GM12878 (cell line): ENCODE results near the gene LRBA.

Source experiments
- HDAC2 ChIP-seq: fragments of 200-600 bp; sonication (generic); IDR thresholded peaks from 2 replicates; pipeline ENCODE4 v1.6.1; 2017
- POLR2A ChIP-seq: IDR thresholded peaks from 2 replicates; pipeline ENCODE4 v1.6.1; 2011; ENCODE audit warnings: low read depth, mild to moderate bottlenecking, low read length
- RAD21 ChIP-seq: IDR thresholded peaks from 2 replicates; pipeline ENCODE4 v1.6.1; 2011; ENCODE audit warnings: mild to moderate bottlenecking, low read depth, low read length, moderate library complexity; ENCODE audit not compliant: insufficient read depth
- RCOR1 ChIP-seq: conservative IDR thresholded peaks from 2 replicates; pipeline ENCODE4 v1.6.1; 2012; ENCODE audit warnings: low read depth, low read length, improper control_type of control experiment
- TF ChIP-seq, protein P1 (sequence below), 3 experiments: IDR thresholded peaks in 2 of 3; conservative IDR thresholded peaks in 1 of 3; 2 replicates each; pipeline ENCODE4 v1.5.1; 2011; ENCODE audit warnings: low read depth in 3 of 3, low read length in 3 of 3, mild to moderate bottlenecking in 3 of 3, control low read depth in 2 of 3, moderate library complexity in 2 of 3, inconsistent platforms in 1 of 3, mixed read lengths in 1 of 3; ENCODE audit not compliant: control insufficient read depth in 2 of 3, insufficient read depth in 1 of 3; ENCODE audit errors: extremely low read depth in 1 of 3
- TF ChIP-seq, protein P2 (sequence below): fragments of 450-650 bp; IDR thresholded peaks from 2 replicates; pipeline ENCODE4 v1.6.1; 2016; ENCODE audit warnings: mild to moderate bottlenecking, moderate library complexity, borderline replicate concordance
- TF ChIP-seq, protein P3 (sequence below): fragments of 450-650 bp; IDR thresholded peaks from 2 replicates; pipeline ENCODE4 v1.6.1; 2017; ENCODE audit warnings: mild to moderate bottlenecking, moderate library complexity

DNA sequence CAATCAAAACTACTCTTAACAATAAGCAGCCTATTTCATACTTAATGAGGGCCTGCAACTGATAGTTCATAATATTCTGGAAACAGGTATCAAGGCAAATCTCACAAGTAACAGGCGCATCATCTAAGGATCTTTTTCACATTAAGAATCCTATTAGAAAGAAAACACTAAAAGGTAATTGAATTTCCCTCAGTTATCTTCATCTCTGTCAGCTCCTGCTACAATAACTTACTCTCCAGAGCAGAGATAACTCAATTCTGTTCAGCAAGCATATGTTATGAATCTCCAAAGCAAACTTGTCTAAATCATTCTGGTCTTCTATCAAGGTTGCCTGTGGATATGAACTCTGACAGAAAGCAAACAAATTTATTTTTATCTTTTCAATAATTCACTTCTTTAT is 307.1 kb downstream of the LRBA start:
- TF ChIP-seq POLR2A = no peak
- no peak for TF ChIP-seq RAD21
- no peak for TF ChIP-seq HDAC2
- TF ChIP-seq, protein P1, sequence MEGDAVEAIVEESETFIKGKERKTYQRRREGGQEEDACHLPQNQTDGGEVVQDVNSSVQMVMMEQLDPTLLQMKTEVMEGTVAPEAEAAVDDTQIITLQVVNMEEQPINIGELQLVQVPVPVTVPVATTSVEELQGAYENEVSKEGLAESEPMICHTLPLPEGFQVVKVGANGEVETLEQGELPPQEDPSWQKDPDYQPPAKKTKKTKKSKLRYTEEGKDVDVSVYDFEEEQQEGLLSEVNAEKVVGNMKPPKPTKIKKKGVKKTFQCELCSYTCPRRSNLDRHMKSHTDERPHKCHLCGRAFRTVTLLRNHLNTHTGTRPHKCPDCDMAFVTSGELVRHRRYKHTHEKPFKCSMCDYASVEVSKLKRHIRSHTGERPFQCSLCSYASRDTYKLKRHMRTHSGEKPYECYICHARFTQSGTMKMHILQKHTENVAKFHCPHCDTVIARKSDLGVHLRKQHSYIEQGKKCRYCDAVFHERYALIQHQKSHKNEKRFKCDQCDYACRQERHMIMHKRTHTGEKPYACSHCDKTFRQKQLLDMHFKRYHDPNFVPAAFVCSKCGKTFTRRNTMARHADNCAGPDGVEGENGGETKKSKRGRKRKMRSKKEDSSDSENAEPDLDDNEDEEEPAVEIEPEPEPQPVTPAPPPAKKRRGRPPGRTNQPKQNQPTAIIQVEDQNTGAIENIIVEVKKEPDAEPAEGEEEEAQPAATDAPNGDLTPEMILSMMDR (IDR thresholded peaks at IDR 0.05 in 2 of 3, conservative IDR thresholded peaks at IDR 0.05 in 1 of 3; ENCODE audit: control insufficient read depth in 2 of 3, extremely low read depth in 1 of 3, insufficient read depth in 1 of 3, low read depth in 3 of 3, low read length in 3 of 3) = no peak
- TF ChIP-seq, protein P2, sequence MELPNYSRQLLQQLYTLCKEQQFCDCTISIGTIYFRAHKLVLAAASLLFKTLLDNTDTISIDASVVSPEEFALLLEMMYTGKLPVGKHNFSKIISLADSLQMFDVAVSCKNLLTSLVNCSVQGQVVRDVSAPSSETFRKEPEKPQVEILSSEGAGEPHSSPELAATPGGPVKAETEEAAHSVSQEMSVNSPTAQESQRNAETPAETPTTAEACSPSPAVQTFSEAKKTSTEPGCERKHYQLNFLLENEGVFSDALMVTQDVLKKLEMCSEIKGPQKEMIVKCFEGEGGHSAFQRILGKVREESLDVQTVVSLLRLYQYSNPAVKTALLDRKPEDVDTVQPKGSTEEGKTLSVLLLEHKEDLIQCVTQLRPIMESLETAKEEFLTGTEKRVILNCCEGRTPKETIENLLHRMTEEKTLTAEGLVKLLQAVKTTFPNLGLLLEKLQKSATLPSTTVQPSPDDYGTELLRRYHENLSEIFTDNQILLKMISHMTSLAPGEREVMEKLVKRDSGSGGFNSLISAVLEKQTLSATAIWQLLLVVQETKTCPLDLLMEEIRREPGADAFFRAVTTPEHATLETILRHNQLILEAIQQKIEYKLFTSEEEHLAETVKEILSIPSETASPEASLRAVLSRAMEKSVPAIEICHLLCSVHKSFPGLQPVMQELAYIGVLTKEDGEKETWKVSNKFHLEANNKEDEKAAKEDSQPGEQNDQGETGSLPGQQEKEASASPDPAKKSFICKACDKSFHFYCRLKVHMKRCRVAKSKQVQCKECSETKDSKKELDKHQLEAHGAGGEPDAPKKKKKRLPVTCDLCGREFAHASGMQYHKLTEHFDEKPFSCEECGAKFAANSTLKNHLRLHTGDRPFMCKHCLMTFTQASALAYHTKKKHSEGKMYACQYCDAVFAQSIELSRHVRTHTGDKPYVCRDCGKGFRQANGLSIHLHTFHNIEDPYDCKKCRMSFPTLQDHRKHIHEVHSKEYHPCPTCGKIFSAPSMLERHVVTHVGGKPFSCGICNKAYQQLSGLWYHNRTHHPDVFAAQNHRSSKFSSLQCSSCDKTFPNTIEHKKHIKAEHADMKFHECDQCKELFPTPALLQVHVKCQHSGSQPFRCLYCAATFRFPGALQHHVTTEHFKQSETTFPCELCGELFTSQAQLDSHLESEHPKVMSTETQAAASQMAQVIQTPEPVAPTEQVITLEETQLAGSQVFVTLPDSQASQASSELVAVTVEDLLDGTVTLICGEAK = no peak
- TF ChIP-seq, protein P3, sequence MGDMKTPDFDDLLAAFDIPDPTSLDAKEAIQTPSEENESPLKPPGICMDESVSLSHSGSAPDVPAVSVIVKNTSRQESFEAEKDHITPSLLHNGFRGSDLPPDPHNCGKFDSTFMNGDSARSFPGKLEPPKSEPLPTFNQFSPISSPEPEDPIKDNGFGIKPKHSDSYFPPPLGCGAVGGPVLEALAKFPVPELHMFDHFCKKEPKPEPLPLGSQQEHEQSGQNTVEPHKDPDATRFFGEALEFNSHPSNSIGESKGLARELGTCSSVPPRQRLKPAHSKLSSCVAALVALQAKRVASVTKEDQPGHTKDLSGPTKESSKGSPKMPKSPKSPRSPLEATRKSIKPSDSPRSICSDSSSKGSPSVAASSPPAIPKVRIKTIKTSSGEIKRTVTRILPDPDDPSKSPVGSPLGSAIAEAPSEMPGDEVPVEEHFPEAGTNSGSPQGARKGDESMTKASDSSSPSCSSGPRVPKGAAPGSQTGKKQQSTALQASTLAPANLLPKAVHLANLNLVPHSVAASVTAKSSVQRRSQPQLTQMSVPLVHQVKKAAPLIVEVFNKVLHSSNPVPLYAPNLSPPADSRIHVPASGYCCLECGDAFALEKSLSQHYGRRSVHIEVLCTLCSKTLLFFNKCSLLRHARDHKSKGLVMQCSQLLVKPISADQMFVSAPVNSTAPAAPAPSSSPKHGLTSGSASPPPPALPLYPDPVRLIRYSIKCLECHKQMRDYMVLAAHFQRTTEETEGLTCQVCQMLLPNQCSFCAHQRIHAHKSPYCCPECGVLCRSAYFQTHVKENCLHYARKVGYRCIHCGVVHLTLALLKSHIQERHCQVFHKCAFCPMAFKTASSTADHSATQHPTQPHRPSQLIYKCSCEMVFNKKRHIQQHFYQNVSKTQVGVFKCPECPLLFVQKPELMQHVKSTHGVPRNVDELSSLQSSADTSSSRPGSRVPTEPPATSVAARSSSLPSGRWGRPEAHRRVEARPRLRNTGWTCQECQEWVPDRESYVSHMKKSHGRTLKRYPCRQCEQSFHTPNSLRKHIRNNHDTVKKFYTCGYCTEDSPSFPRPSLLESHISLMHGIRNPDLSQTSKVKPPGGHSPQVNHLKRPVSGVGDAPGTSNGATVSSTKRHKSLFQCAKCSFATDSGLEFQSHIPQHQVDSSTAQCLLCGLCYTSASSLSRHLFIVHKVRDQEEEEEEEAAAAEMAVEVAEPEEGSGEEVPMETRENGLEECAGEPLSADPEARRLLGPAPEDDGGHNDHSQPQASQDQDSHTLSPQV = no peak
- TF ChIP-seq RCOR1 = no peak
